Psoas muscle (tissue), 8 donors: Measurements from ENCODE around the gene ACAD9. TPM values are rescaled to one million over a fixed set of nuclear protein-coding genes. Genes with fewer than 3 reads are reported as not detected.

Experiments
- ATAC-seq, 4 donors: fragments of 200-7000 bp; cut with Tn5 transposase; one replicate each; pipeline ENCODE4 v1.9.1; 2020; ENCODE audit warnings: moderate library complexity in 3 of 4, mild to moderate bottlenecking in 2 of 4
- DNase-seq, 2 donors: peaks; one replicate each; pipeline ENCODE4 v3.0.0-alpha.2; 2020
- H3K27ac ChIP-seq: fragments of 200-600 bp; one replicate; pipeline ENCODE4 v1.8.0; 2022
- H3K27me3 ChIP-seq, 3 donors: fragments of 200-600 bp in 1 of 3; one replicate each; pipeline versions ENCODE4 v1.6.1 to v1.8.0; 2013 to 2022; ENCODE audit warnings: low read length in 2 of 3, mild to moderate bottlenecking in 2 of 3, moderate library complexity in 1 of 3; ENCODE audit not compliant: insufficient read depth in 3 of 3
- H3K36me3 ChIP-seq, 2 donors: fragments of 200-600 bp in 1 of 2; one replicate each; pipeline versions ENCODE4 v1.6.1 to v1.8.0; 2013 to 2022; ENCODE audit warnings: low read depth in 1 of 2, mild to moderate bottlenecking in 1 of 2, moderate library complexity in 1 of 2; ENCODE audit not compliant: insufficient read depth in 1 of 2
- H3K4me1 ChIP-seq: fragments of 200-600 bp; one replicate; pipeline ENCODE4 v1.8.0; 2022
- H3K4me3 ChIP-seq: fragments of 200-600 bp; one replicate; pipeline ENCODE4 v1.8.0; 2022; ENCODE audit warnings: mild to moderate bottlenecking
- H3K9me3 ChIP-seq: fragments of 200-600 bp; one replicate; pipeline ENCODE4 v1.8.0; 2022
- CTCF ChIP-seq: fragments of 200-600 bp; IDR thresholded peaks from one replicate; pipeline ENCODE4 v1.8.0; 2022; ENCODE audit warnings: antibody characterized with exemption
- WGBS, 3 donors: extraction: QIAGEN DNeasy Blood & Tissue Kit; methylation state at CpG; one replicate each; pipeline versions ENCODE4 v1.1.6 to v1.1.7; 2013; 5-methylcytosine and 5-hydroxymethylcytosine counted together
- intact Hi-C, 2 donors: fragments of 100-400 bp; cut with DNase I; formaldehyde crosslinking; loops; one replicate each; pipeline versions ENCODE4 v1.11.0 to v1.14.2; 2022
- polyA plus RNA-seq, 3 donors: library from polyadenylated mRNA; stranded (reverse); fragments of 200-250 nt; gene quantifications; one replicate each; pipeline ENCODE4 v1.2.3, GENCODE V29; 2013
- total RNA-seq, 4 donors: library from RNA; stranded (reverse); fragmentation: NEBNext Ultra II Directional in 2 of 4; extraction: Animal tissue kit (Norgen Biotek cat#: 25700) in 2 of 4; gene quantifications; one replicate each; pipeline versions ENCODE4 v1.2.1 to v1.2.4, GENCODE V29; 2021 to 2023
- donor health status: healthy with polysubstance abuse.
- donor health status: DM: no; HTN: no; CAD: no; lungs with moderate emphysema.
- donor health status: Bipolar disorder and iron deficiency.
- donor health status: healthy.
- donor health status: DM: yes; HTN: yes; CAD: no.
- donor health status: DM: no; HTN: no; CAD: no.
- donor health status: DM: no; HTN: no; CAD: no.
- donor health status: DM: yes; HTN: yes; CAD: no.

The ACAD9 gene
- total and polyA plus RNA-seq, 7 donors, result 17.0 to 47.8 (median 29.7) TPM

- no peaks in the 10 kb centered on the region for H3K27me3 ChIP-seq
- peaks cover 7% of the 10 kb centered on the region for H3K4me1 ChIP-seq
- no peak overlapping the region for H3K27ac ChIP-seq
- no peak for TF ChIP-seq CTCF
- 93 to 96% (median 94%) methylated on average over 9 of the region's 9 CpGs for WGBS, 3 donors
- no peaks in the 10 kb centered on the region for H3K9me3 ChIP-seq
- H3K36me3 ChIP-seq, result no peaks in the 10 kb centered on the region
- DNase-seq, result no peak
- no peak overlapping the region for H3K4me3 ChIP-seq
- intact Hi-C loops, result no loop called here
- ATAC-seq, result no peak
Observed at GRCh38 chr3:128850544-128850943, 28.9 kb upstream of the ACAD9 start.

GRCh38 chr3:128851601-128852000 lies 27.8 kb upstream of the ACAD9 start:
- no peak for ATAC-seq
- Histone ChIP-seq H3K36me3 (no peaks in the 10 kb centered on the region), H3K27ac (no peak overlapping the region), H3K4me1 (no peaks in the 10 kb centered on the region), H3K4me3 (no peak overlapping the region), H3K27me3 (no peaks in the 10 kb centered on the region), H3K9me3 (no peaks in the 10 kb centered on the region)
- intact Hi-C loops, result no loop called here
- no peak for TF ChIP-seq CTCF
- 59 to 80% (median 61%) methylated on average over 4 of the region's 4 CpGs for WGBS, 3 donors
- DNase-seq, result no peak

- H3K4me1 ChIP-seq, result no peaks in the 10 kb centered on the region
- H3K36me3 ChIP-seq, result no peaks in the 10 kb centered on the region
- 93 to 100% (median 93%) methylated on average over 5 of the region's 5 CpGs for WGBS, 3 donors
- ATAC-seq, result peak in 1 of 4 donors; percentile 17
- no peak overlapping the region for H3K27ac ChIP-seq
- DNase-seq, result no peak
- no peaks in the 10 kb centered on the region for H3K27me3 ChIP-seq
- no peaks in the 10 kb centered on the region for H3K9me3 ChIP-seq
- H3K4me3 ChIP-seq, result no peak overlapping the region
- TF ChIP-seq CTCF, result no peak
- intact Hi-C loops, result no loop called here
Observed at GRCh38 chr3:128853826-128854225, 25.6 kb upstream of the ACAD9 start.

- Histone ChIP-seq H3K4me1 (no peaks in the 10 kb centered on the region), H3K9me3 (peaks cover 4% of the 10 kb centered on the region), H3K4me3 (no peak overlapping the region), H3K27me3 (no peaks in the 10 kb centered on the region), H3K36me3 (no peaks in the 10 kb centered on the region), H3K27ac (no peak overlapping the region)
- no peak for ATAC-seq
- no peak for DNase-seq
- intact Hi-C loops, result no loop called here
- 75 to 91% (median 86%) methylated on average over 3 of the region's 3 CpGs for WGBS, 3 donors
- no peak for TF ChIP-seq CTCF
Observed at GRCh38 chr3:128854475-128854874, 24.9 kb upstream of the ACAD9 start.

GRCh38 chr3:128855569-128855968 lies 23.9 kb upstream of the ACAD9 start:
- ATAC-seq (peak; percentile 48 to 91 (median 74)), DNase-seq (no peak)
- Histone ChIP-seq H3K4me1 (no peaks in the 10 kb centered on the region), H3K9me3 (peaks cover 12% of the 10 kb centered on the region), H3K36me3 (no peaks in the 10 kb centered on the region), H3K4me3 (no peak overlapping the region), H3K27me3 (no peaks in the 10 kb centered on the region), H3K27ac (no peak overlapping the region)
- TF ChIP-seq CTCF, result no peak
- intact Hi-C loops, result no loop called here
- WGBS, 3 donors, result 37 to 66% (median 50%) methylated on average over 4 of the region's 4 CpGs
